H9 (cell line): Measurements from ENCODE around the gene GALNT10. TPM values are rescaled to one million over a fixed set of nuclear protein-coding genes. Genes with fewer than 3 reads are reported as not detected.

Source experiments
- DNase-seq: peaks from one replicate; pipeline ENCODE4 v3.0.0-alpha.2; 2017
- H2AFZ ChIP-seq: one replicate; pipeline ENCODE4 v1.6.1; 2013; ENCODE audit warnings: mild to moderate bottlenecking, low read length, control low read depth, moderate library complexity
- H2AK5ac ChIP-seq: 2 replicates; pipeline ENCODE4 v1.6.1; 2013; ENCODE audit warnings: low read length, control low read depth, mixed read lengths; ENCODE audit not compliant: insufficient read length
- H2BK120ac ChIP-seq: one replicate; pipeline ENCODE4 v1.6.1; 2013; ENCODE audit warnings: low read depth, mild to moderate bottlenecking, low read length, control low read depth, inconsistent platforms; ENCODE audit not compliant: poor library complexity, severe bottlenecking
- H2BK12ac ChIP-seq: 2 replicates; pipeline ENCODE4 v1.6.1; 2013; ENCODE audit warnings: low read length, control low read depth, mixed read lengths, low read depth; ENCODE audit not compliant: insufficient read length
- H2BK15ac ChIP-seq: 2 replicates; pipeline ENCODE4 v1.6.1; 2013; ENCODE audit warnings: low read depth, low read length, control low read depth
- H2BK20ac ChIP-seq: one replicate; pipeline ENCODE4 v1.6.1; 2013; ENCODE audit warnings: low read depth, mild to moderate bottlenecking, low read length, control low read depth, inconsistent platforms; ENCODE audit not compliant: poor library complexity, severe bottlenecking
- H2BK5ac ChIP-seq: 2 replicates; pipeline ENCODE4 v1.6.1; 2013; ENCODE audit warnings: low read length, control low read depth, mixed read lengths; ENCODE audit not compliant: insufficient read length
- H3K14ac ChIP-seq: 2 replicates; pipeline ENCODE4 v1.6.1; 2013; ENCODE audit warnings: low read length, control low read depth; ENCODE audit not compliant: insufficient read depth
- H3K18ac ChIP-seq: 2 replicates; pipeline ENCODE4 v1.6.1; 2013; ENCODE audit warnings: low read depth, mild to moderate bottlenecking, mixed read lengths, low read length, control low read depth; ENCODE audit not compliant: insufficient read length
- H3K23ac ChIP-seq: 2 replicates; pipeline ENCODE4 v1.6.1; 2013; ENCODE audit warnings: low read length, control low read depth, mixed read lengths, low read depth; ENCODE audit not compliant: insufficient read length
- H3K23me2 ChIP-seq: 2 replicates; pipeline ENCODE4 v1.6.1; 2013; ENCODE audit warnings: low read depth, mild to moderate bottlenecking, mixed read lengths, low read length, control low read depth; ENCODE audit not compliant: insufficient read length, poor library complexity, severe bottlenecking
- H3K27ac ChIP-seq: 2 replicates; pipeline ENCODE4 v1.5.1; 2013; ENCODE audit warnings: low read length, control low read depth, mixed read lengths, low read depth; ENCODE audit not compliant: insufficient read length
- H3K27me3 ChIP-seq: 2 replicates; pipeline ENCODE4 v1.6.1; 2013; ENCODE audit warnings: low read length, control low read depth, inconsistent platforms; ENCODE audit not compliant: insufficient read depth
- H3K4ac ChIP-seq: 2 replicates; pipeline ENCODE4 v1.6.1; 2013; ENCODE audit warnings: low read depth, mild to moderate bottlenecking, control low read depth, inconsistent platforms, low read length, moderate library complexity
- H3K4me1 ChIP-seq: 2 replicates; pipeline ENCODE4 v1.6.1; 2013; ENCODE audit warnings: low read length, control low read depth, inconsistent platforms; ENCODE audit not compliant: insufficient read depth
- H3K4me2 ChIP-seq: 2 replicates; pipeline ENCODE4 v1.6.1; 2013; ENCODE audit warnings: low read length, control low read depth, mixed read lengths; ENCODE audit not compliant: insufficient read length, insufficient read depth
- H3K56ac ChIP-seq: 2 replicates; pipeline ENCODE4 v1.6.1; 2013; ENCODE audit warnings: low read depth, mild to moderate bottlenecking, mixed read lengths, low read length, control low read depth; ENCODE audit not compliant: insufficient read length
- H3K79me1 ChIP-seq: 2 replicates; pipeline ENCODE4 v1.6.1; 2013; ENCODE audit warnings: low read depth, mild to moderate bottlenecking, moderate library complexity, low read length, control low read depth, inconsistent platforms; ENCODE audit not compliant: insufficient read depth, poor library complexity, severe bottlenecking
- H3K79me2 ChIP-seq: 2 replicates; pipeline ENCODE4 v1.6.1; 2013; ENCODE audit warnings: low read length, control low read depth, inconsistent platforms; ENCODE audit not compliant: insufficient read depth
- H3K9ac ChIP-seq: 2 replicates; pipeline ENCODE4 v1.6.1; 2013; ENCODE audit warnings: low read length, control low read depth, mixed read lengths; ENCODE audit not compliant: insufficient read length; ENCODE audit errors: extremely low read depth
- H3K9me3 ChIP-seq: one replicate; pipeline ENCODE4 v1.6.1; 2013; ENCODE audit warnings: low read depth, low read length, inconsistent platforms; ENCODE audit not compliant: control insufficient read depth
- H3T11ph ChIP-seq: one replicate; pipeline ENCODE4 v1.6.1; 2013; ENCODE audit warnings: mild to moderate bottlenecking, low read length, control low read depth, inconsistent platforms
- H4K20me1 ChIP-seq: one replicate; pipeline ENCODE4 v1.6.1; 2013; ENCODE audit not compliant: control insufficient read depth, insufficient read length, insufficient read depth
- H4K5ac ChIP-seq: 2 replicates; pipeline ENCODE4 v1.6.1; 2013; ENCODE audit warnings: low read depth, mild to moderate bottlenecking, mixed read lengths, low read length, control low read depth; ENCODE audit not compliant: insufficient read length
- H4K8ac ChIP-seq: replicated peaks from 2 replicates; pipeline ENCODE4 v1.6.1; 2013; ENCODE audit warnings: low read length, control low read depth, mixed read lengths, low read depth; ENCODE audit not compliant: insufficient read length
- H4K91ac ChIP-seq: 2 replicates; pipeline ENCODE4 v1.6.1; 2013; ENCODE audit warnings: low read depth, mild to moderate bottlenecking, moderate library complexity, mixed read lengths, low read length, control low read depth; ENCODE audit not compliant: insufficient read length
- H3K27ac Mint-ChIP-seq, 3 experiments: 2 replicates in 2 of 3; 3 replicates in 1 of 3; pipeline ENCODE4 v1.8.0; 2020 to 2021; ENCODE audit warnings: mixed read lengths in 3 of 3, mild to moderate bottlenecking in 1 of 3, moderate library complexity in 1 of 3
- H3K27me3 Mint-ChIP-seq: 2 replicates; pipeline ENCODE4 v1.8.0; 2021; ENCODE audit warnings: low read depth, mild to moderate bottlenecking, moderate library complexity, mixed read lengths
- H3K36me3 Mint-ChIP-seq, 3 experiments: 2 replicates in 2 of 3; 3 replicates in 1 of 3; pipeline ENCODE4 v1.8.0; 2020 to 2021; ENCODE audit warnings: low read depth in 3 of 3, mixed read lengths in 3 of 3; ENCODE audit not compliant: insufficient read depth in 1 of 3
- H3K4me1 Mint-ChIP-seq, 2 experiments: 2 replicates each; pipeline ENCODE4 v1.8.0; 2020; ENCODE audit warnings: mixed read lengths in 2 of 2
- H3K4me3 Mint-ChIP-seq, 2 experiments: 2 replicates in 1 of 2; 3 replicates in 1 of 2; pipeline ENCODE4 v1.8.0; 2020 to 2021; ENCODE audit warnings: mild to moderate bottlenecking in 2 of 2, mixed read lengths in 2 of 2, moderate library complexity in 1 of 2
- H3K9me3 Mint-ChIP-seq, 2 experiments: 2 replicates in 1 of 2; 3 replicates in 1 of 2; pipeline ENCODE4 v1.8.0; 2020; ENCODE audit warnings: mild to moderate bottlenecking in 2 of 2, mixed read lengths in 2 of 2, moderate library complexity in 1 of 2
- WGBS: extraction: QIAGEN DNeasy Blood & Tissue Kit; methylation state at CpG from one replicate; pipeline ENCODE4 v1.1.7; 2013; ENCODE audit warnings: missing lambda C conversion rate, low lambda C conversion rate, mixed read lengths; ENCODE audit not compliant: insufficient read length; ENCODE audit errors: extremely low coverage; 5-methylcytosine and 5-hydroxymethylcytosine counted together
- total RNA-seq: library from RNA; stranded (reverse); gene quantifications from 2 replicates; pipeline ENCODE4 v1.2.1, GENCODE V29; 2021
- TF ChIP-seq, protein P1 (sequence below): fragments of 200-600 bp; sonication (generic); conservative IDR thresholded peaks from 3 replicates; pipeline ENCODE4 v1.8.0; 2021; ENCODE audit warnings: antibody characterized with exemption, mild to moderate bottlenecking

The GALNT10 gene
- total RNA-seq, 1 experiment from 2014 or later: 15.4 TPM

DNA sequence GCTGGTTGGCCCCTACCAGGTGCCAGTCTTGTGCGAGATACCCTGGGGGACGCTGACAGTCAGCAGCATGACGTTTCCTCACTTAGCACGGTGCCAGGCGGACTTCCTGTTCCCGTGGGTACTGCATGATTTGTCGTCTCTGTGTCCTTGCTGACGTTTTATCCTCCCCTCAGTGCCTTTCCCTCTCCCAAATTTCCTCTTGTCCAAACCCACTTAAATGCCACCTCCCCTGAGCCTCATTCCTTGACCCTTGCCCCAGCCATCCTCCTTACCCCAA, 194.6 kb downstream of the GALNT10 start:
- WGBS: no CpG with 5 or more reads among the region's 8 CpGs
- Mint-ChIP-seq H3K27me3 (no peaks in the 10 kb centered on the region), H3K4me3 (no peak overlapping the region), H3K4me1 (peaks cover 23 to 26% of the 10 kb centered on the region in 2 experiments), H3K27ac (peak overlapping the region in 2 of 3 experiments; percentile 7 to 37; a peak in 3 of 7 replicates), H3K36me3 (peaks cover 15 to 19% (median 16%) of the 10 kb centered on the region in 3 experiments), H3K9me3 (peaks cover 3 to 6% of the 10 kb centered on the region in 2 experiments; a peak in 2 of 5 replicates)
- no peak overlapping the region for H2AK5ac ChIP-seq
- H4K91ac ChIP-seq: no peak overlapping the region
- H3K4ac ChIP-seq: no peak overlapping the region
- H3K79me2 ChIP-seq: no peaks in the 10 kb centered on the region
- H3K9me3 ChIP-seq: no peaks in the 10 kb centered on the region
- no peak overlapping the region for H2BK20ac ChIP-seq
- H4K5ac ChIP-seq: no peak overlapping the region
- H3K56ac ChIP-seq: no peak overlapping the region
- no peaks in the 10 kb centered on the region; the same call in 1 of the 2 replicates for H3K4me1 ChIP-seq
- H3K9ac ChIP-seq: no peak overlapping the region
- no peak overlapping the region for H3K18ac ChIP-seq
- no peaks in the 10 kb centered on the region for H3K27me3 ChIP-seq
- no peak overlapping the region for H3K14ac ChIP-seq
- H2BK120ac ChIP-seq: no peak overlapping the region
- no peak for DNase-seq
- H4K20me1 ChIP-seq: no peaks in the 10 kb centered on the region
- no peak overlapping the region for H4K8ac ChIP-seq
- no peak overlapping the region for H2BK5ac ChIP-seq
- H3T11ph ChIP-seq: no peak overlapping the region
- no peak overlapping the region for H2BK12ac ChIP-seq
- H2BK15ac ChIP-seq: no peak overlapping the region
- no peaks in the 10 kb centered on the region for H3K79me1 ChIP-seq
- TF ChIP-seq, protein P1, sequence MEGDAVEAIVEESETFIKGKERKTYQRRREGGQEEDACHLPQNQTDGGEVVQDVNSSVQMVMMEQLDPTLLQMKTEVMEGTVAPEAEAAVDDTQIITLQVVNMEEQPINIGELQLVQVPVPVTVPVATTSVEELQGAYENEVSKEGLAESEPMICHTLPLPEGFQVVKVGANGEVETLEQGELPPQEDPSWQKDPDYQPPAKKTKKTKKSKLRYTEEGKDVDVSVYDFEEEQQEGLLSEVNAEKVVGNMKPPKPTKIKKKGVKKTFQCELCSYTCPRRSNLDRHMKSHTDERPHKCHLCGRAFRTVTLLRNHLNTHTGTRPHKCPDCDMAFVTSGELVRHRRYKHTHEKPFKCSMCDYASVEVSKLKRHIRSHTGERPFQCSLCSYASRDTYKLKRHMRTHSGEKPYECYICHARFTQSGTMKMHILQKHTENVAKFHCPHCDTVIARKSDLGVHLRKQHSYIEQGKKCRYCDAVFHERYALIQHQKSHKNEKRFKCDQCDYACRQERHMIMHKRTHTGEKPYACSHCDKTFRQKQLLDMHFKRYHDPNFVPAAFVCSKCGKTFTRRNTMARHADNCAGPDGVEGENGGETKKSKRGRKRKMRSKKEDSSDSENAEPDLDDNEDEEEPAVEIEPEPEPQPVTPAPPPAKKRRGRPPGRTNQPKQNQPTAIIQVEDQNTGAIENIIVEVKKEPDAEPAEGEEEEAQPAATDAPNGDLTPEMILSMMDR: no peak
- no peaks in the 10 kb centered on the region for H3K23me2 ChIP-seq
- H3K23ac ChIP-seq: no peak overlapping the region
- no peak overlapping the region for H2AFZ ChIP-seq
- no peak overlapping the region for H3K27ac ChIP-seq
- H3K4me2 ChIP-seq: no peak overlapping the region
